B cell (primary cell): Measurements from ENCODE around the gene KRT28. TPM values are rescaled to one million over a fixed set of nuclear protein-coding genes. Genes with fewer than 3 reads are reported as not detected.

Source experiments
- ATAC-seq: fragments of 200-7000 bp; cut with Tn5 transposase; one replicate; pipeline ENCODE4 v1.10.0; 2021; ENCODE audit warnings: low read depth, mild to moderate bottlenecking, moderate number of reproducible peaks, moderate library complexity
- CTCF ChIA-PET: fragments of 350-600 bp; sonication (Branson Sonifier 250); formaldehyde crosslinking; loops from one replicate; lab custom pipeline; 2021; ENCODE audit warnings: antibody characterized with exemption, inconsistent platforms; lab: Charles Lee
- POLR2A ChIA-PET: fragments of 350-600 bp; sonication (Branson Sonifier 250); formaldehyde crosslinking; loops from one replicate; lab custom pipeline; 2021; ENCODE audit warnings: antibody characterized with exemption; lab: Charles Lee
- DNase-seq: peaks from one replicate; pipeline ENCODE4 v3.0.0; 2013
- H2AFZ ChIP-seq: 2 replicates; pipeline ENCODE4 v1.6.1; 2012; ENCODE audit warnings: mild to moderate bottlenecking, low read depth, low read length; ENCODE audit not compliant: insufficient read depth, poor library complexity, severe bottlenecking
- H3K27ac ChIP-seq, 2 donors: 1 replicate in 1 of 2; 2 replicates in 1 of 2; pipeline ENCODE4 v1.5.1; 2012 to 2013; ENCODE audit warnings: low read length in 2 of 2, mild to moderate bottlenecking in 2 of 2, moderate library complexity in 1 of 2
- H3K27me3 ChIP-seq, 4 experiments: fragments of 200-600 bp in 1 of 4; sonication (generic) in 1 of 4; replicated peaks in 1 of 4; 1 replicate in 2 of 4; 2 replicates in 2 of 4; pipeline versions ENCODE4 v1.6.1 to v1.7.0; 2013 to 2016; ENCODE audit warnings: low read length in 3 of 4, mild to moderate bottlenecking in 2 of 4, mixed read lengths in 1 of 4, moderate library complexity in 1 of 4; ENCODE audit not compliant: insufficient read depth in 4 of 4, control insufficient read depth in 3 of 4; ENCODE audit errors: control extremely low read depth in 1 of 4
- H3K36me3 ChIP-seq, 2 experiments: replicated peaks in 1 of 2; 1 replicate in 1 of 2; 2 replicates in 1 of 2; pipeline versions ENCODE4 v1.6.1 to v1.7.1; 2013; ENCODE audit warnings: low read length in 1 of 2; ENCODE audit not compliant: insufficient read depth in 2 of 2, control insufficient read depth in 1 of 2; ENCODE audit errors: control extremely low read depth in 1 of 2, extremely low read depth in 1 of 2
- H3K4me1 ChIP-seq, 2 donors: fragments of 200-600 bp in 1 of 2; sonication (generic) in 1 of 2; 1 replicate in 1 of 2; 2 replicates in 1 of 2; pipeline versions ENCODE4 v1.5.1 to v1.6.1; 2013 to 2017; ENCODE audit warnings: low read length in 2 of 2; ENCODE audit not compliant: control insufficient read depth in 2 of 2, insufficient read depth in 2 of 2
- H3K4me2 ChIP-seq: replicated peaks from 2 replicates; pipeline ENCODE3; 2012; ENCODE audit warnings: mild to moderate bottlenecking, low read depth, low read length; ENCODE audit not compliant: poor library complexity, severe bottlenecking
- H3K4me3 ChIP-seq, 5 experiments: fragments of 200-600 bp in 1 of 5; sonication (generic) in 1 of 5; 1 replicate in 3 of 5; 2 replicates in 2 of 5; pipeline versions ENCODE4 v1.5.1 to v1.7.0; 2011 to 2016; ENCODE audit warnings: low read length in 4 of 5, mild to moderate bottlenecking in 4 of 5, low read depth in 2 of 5, control low read depth in 1 of 5, moderate library complexity in 1 of 5; ENCODE audit not compliant: insufficient read depth in 1 of 5; ENCODE audit errors: control extremely low read depth in 1 of 5, extremely low read depth in 1 of 5
- H3K79me2 ChIP-seq: fragments of 200-600 bp; sonication (generic); one replicate; pipeline ENCODE4 v1.6.0; 2016; ENCODE audit warnings: low read length; ENCODE audit not compliant: control insufficient read depth, insufficient read depth
- H3K9ac ChIP-seq: fragments of 200-600 bp; sonication (generic); 2 replicates; pipeline ENCODE4 v1.6.1; 2017; ENCODE audit warnings: mild to moderate bottlenecking, low read length, moderate library complexity
- H3K9me3 ChIP-seq, 3 donors: one replicate each; pipeline versions ENCODE4 v1.6.1 to v1.7.1; 2013; ENCODE audit warnings: low read length in 2 of 3; ENCODE audit not compliant: control insufficient read depth in 2 of 3, insufficient read depth in 1 of 3; ENCODE audit errors: control extremely low read depth in 1 of 3
- H4K20me1 ChIP-seq: 2 replicates; pipeline ENCODE4 v1.6.0; 2012; ENCODE audit warnings: mild to moderate bottlenecking, low read length; ENCODE audit not compliant: insufficient read depth, control insufficient read depth, poor library complexity, severe bottlenecking
- H3K27ac Mint-ChIP-seq: one replicate; pipeline ENCODE4 v1.8.0; 2021; ENCODE audit warnings: mixed read lengths
- H3K27me3 Mint-ChIP-seq: one replicate; pipeline ENCODE4 v1.8.0; 2021; ENCODE audit warnings: mixed read lengths
- H3K4me1 Mint-ChIP-seq: one replicate; pipeline ENCODE4 v1.8.0; 2021; ENCODE audit warnings: mixed read lengths
- H3K4me3 Mint-ChIP-seq: one replicate; pipeline ENCODE4 v1.8.0; 2021; ENCODE audit warnings: mixed read lengths
- H3K9me3 Mint-ChIP-seq: one replicate; pipeline ENCODE4 v1.8.0; 2022; ENCODE audit warnings: mixed read lengths; ENCODE audit not compliant: insufficient read depth
- EZH2 ChIP-seq: IDR thresholded peaks from 2 replicates; pipeline ENCODE4 v1.6.1; 2012; ENCODE audit warnings: borderline replicate concordance, low read depth, mild to moderate bottlenecking, moderate library complexity, low read length; ENCODE audit not compliant: insufficient read depth, poor library complexity, severe bottlenecking
- WGBS: methylation state at CpG from one replicate; pipeline ENCODE4 v1.1.5; 2013; ENCODE audit warnings: missing lambda C conversion rate; ENCODE audit not compliant: insufficient coverage; 5-methylcytosine and 5-hydroxymethylcytosine counted together
- intact Hi-C: fragments of 100-400 bp; cut with micrococcal nuclease; formaldehyde crosslinking; loops from one replicate; pipeline ENCODE4 v1.10.0; 2022
- polyA minus RNA-seq: library from RNA; depleted of rRNA, polyadenylated mRNA; stranded (reverse); fragments of >200 nt; gene quantifications from 2 replicates; pipeline ENCODE4 v1.2.3, GENCODE V29; 2012
- polyA plus RNA-seq: library from polyadenylated mRNA; depleted of rRNA; stranded (reverse); fragments of >200 nt; gene quantifications from 2 replicates; pipeline ENCODE4 v1.2.3, GENCODE V29; 2012
- total RNA-seq, 2 donors: library from RNA; stranded (reverse); fragments of 120-200 nt in 1 of 2; gene quantifications; 1 replicate in 1 of 2; 2 replicates in 1 of 2; pipeline versions ENCODE4 v1.2.3 to v1.2.4, GENCODE V29; 2013 to 2022
- TF ChIP-seq, protein P1 (sequence below): fragments of 200-600 bp; IDR thresholded peaks from one replicate; pipeline ENCODE4 v1.8.0; 2022; ENCODE audit warnings: antibody characterized with exemption, mild to moderate bottlenecking

KRT28 gene
- total RNA-seq (not detected in 2 replicates), polyA plus RNA-seq (not detected in 2 replicates), polyA minus RNA-seq (not detected in 2 replicates)
- not detected for total RNA-seq (2013)

- DNase-seq (no peak), ATAC-seq (no peak)
- no peaks in the 10 kb centered on the region for H4K20me1 ChIP-seq
- H3K79me2 ChIP-seq: no peaks in the 10 kb centered on the region
- no peak within 1 kb of the TSS for H3K4me2 ChIP-seq
- no CpG with 5 or more reads among the region's 3 CpGs for WGBS
- ChIA-PET CTCF (no interaction called here), POLR2A (no interaction called here)
- no peak within 1 kb of the TSS for H3K4me3 ChIP-seq
- no peak within 1 kb of the TSS for H3K27ac Mint-ChIP-seq
- H3K4me1 Mint-ChIP-seq: peaks cover 3% of the 10 kb centered on the region
- no peaks in the 10 kb centered on the region for H3K9me3 ChIP-seq
- no peak within 1 kb of the TSS for H3K27ac ChIP-seq
- no peak within 1 kb of the TSS for H2AFZ ChIP-seq
- TF ChIP-seq EZH2: no peak
- TF ChIP-seq, protein P1, sequence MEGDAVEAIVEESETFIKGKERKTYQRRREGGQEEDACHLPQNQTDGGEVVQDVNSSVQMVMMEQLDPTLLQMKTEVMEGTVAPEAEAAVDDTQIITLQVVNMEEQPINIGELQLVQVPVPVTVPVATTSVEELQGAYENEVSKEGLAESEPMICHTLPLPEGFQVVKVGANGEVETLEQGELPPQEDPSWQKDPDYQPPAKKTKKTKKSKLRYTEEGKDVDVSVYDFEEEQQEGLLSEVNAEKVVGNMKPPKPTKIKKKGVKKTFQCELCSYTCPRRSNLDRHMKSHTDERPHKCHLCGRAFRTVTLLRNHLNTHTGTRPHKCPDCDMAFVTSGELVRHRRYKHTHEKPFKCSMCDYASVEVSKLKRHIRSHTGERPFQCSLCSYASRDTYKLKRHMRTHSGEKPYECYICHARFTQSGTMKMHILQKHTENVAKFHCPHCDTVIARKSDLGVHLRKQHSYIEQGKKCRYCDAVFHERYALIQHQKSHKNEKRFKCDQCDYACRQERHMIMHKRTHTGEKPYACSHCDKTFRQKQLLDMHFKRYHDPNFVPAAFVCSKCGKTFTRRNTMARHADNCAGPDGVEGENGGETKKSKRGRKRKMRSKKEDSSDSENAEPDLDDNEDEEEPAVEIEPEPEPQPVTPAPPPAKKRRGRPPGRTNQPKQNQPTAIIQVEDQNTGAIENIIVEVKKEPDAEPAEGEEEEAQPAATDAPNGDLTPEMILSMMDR: no peak
- H3K27me3 Mint-ChIP-seq: peaks cover 49% of the 10 kb centered on the region
- peaks cover 0 to 4% of the 10 kb centered on the region in 2 donors for H3K4me1 ChIP-seq
- peaks cover 0 to 32% (median 23%) of the 10 kb centered on the region in 4 experiments for H3K27me3 ChIP-seq
- H3K36me3 ChIP-seq: no peaks in the 10 kb centered on the region
- no peak within 1 kb of the TSS for H3K9ac ChIP-seq
- no peak within 1 kb of the TSS for H3K4me3 Mint-ChIP-seq
- intact Hi-C loops: loop anchor here (2.0 to 10.0 kb wide), 2 partner anchors 39 to 525 kb away; no protein-coding TSS in a partner anchor
- no peaks in the 10 kb centered on the region for H3K9me3 Mint-ChIP-seq
These were observed at the start of gene KRT28 for GRCh38 chr17:40799859-40800258. Gene KRT28, minus strand, starts transcription at chr17:40799959. Its CDS starts 66 bp downstream, at chr17:40799893.

- no CpG with 5 or more reads among the region's 1 CpG for WGBS
- no peak for DNase-seq
- ChIA-PET CTCF (interaction anchor here (1.1 kb wide), 1 partner anchor 8 kb away, joined by 4 read pairs; no protein-coding TSS in a partner anchor), POLR2A (no interaction called here)
- intact Hi-C loops: no loop called here
- Histone ChIP-seq H2AFZ (no peak overlapping the region), H3K27me3 (peaks cover 0 to 19% (median 15%) of the 10 kb centered on the region in 4 experiments), H3K36me3 (no peaks in the 10 kb centered on the region), H3K79me2 (no peaks in the 10 kb centered on the region), H3K4me3 (no peak overlapping the region), H4K20me1 (no peaks in the 10 kb centered on the region), H3K4me2 (no peak overlapping the region), H3K9me3 (no peaks in the 10 kb centered on the region), H3K4me1 (no peaks in the 10 kb centered on the region), H3K9ac (no peak overlapping the region), H3K27ac (no peak overlapping the region)
- TF ChIP-seq, protein P1: no peak
- no peak for TF ChIP-seq EZH2
- Mint-ChIP-seq H3K4me1 (no peaks in the 10 kb centered on the region), H3K9me3 (no peaks in the 10 kb centered on the region), H3K27ac (no peak overlapping the region), H3K4me3 (no peak overlapping the region), H3K27me3 (peaks cover 55% of the 10 kb centered on the region)
- ATAC-seq: no peak
These were observed 49.0 kb upstream of the KRT28 start for GRCh38 chr17:40848583-40849235.
